GM23248 (cell line): Measurements from ENCODE around the gene IL20RA.

ENCODE experiments used
- EZH2 ChIP-seq: fragments of 200-600 bp; sonication (generic); IDR thresholded peaks from 2 replicates; pipeline ENCODE4 v1.6.1; 2018; ENCODE audit warnings: antibody characterized with exemption, mild to moderate bottlenecking; ENCODE audit not compliant: insufficient read depth, poor library complexity, severe bottlenecking
- EZH2phosphoT487 ChIP-seq: fragments of 200-600 bp; sonication (generic); IDR thresholded peaks from 2 replicates; pipeline ENCODE4 v1.6.1; 2018; ENCODE audit warnings: antibody characterized with exemption, moderate library complexity, mild to moderate bottlenecking, low read depth; ENCODE audit not compliant: insufficient read depth

DNA sequence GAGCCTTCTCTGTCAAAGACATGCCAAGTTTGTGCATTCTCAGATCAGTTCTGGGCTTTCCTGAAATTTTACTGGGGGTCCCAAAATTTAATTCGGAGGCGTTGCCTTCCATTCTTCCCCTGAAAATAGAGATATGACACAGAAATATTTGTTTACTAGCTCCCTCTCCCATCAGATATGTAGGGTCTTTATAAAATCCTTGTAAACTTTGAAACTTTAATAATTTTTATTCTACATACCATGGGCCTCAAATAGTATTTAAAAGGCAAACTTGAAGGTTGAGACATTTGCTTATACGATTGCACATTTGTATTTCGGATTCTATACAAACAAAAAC lies 54.6 kb downstream of the IL20RA start:
- TF ChIP-seq EZH2phosphoT487 = no peak
- TF ChIP-seq EZH2 = peak; percentile 78
